DND-41 (cell line): ENCODE data around the gene SPACDR.

Experiments used
- ATAC-seq: fragments of 200-7000 bp; cut with Tn5 transposase; 3 replicates; pipeline ENCODE4 v1.9.1; 2021; ENCODE audit warnings: low read depth; ENCODE audit not compliant: insufficient read depth
- DNase-seq: peaks from one replicate; pipeline ENCODE4 v3.0.0-alpha.2; 2020
- H2AFZ ChIP-seq: 2 replicates; pipeline ENCODE4 v1.6.0; 2012; ENCODE audit warnings: low read depth, low read length
- H3K27ac ChIP-seq: 2 replicates; pipeline ENCODE4 v1.5.1; 2012; ENCODE audit warnings: low read length, inconsistent platforms
- H3K27me3 ChIP-seq: fragments of 200-600 bp; sonication (generic); 2 replicates; pipeline ENCODE4 v1.6.0; 2012; ENCODE audit warnings: low read length, mild to moderate bottlenecking, inconsistent platforms; ENCODE audit not compliant: insufficient read depth, poor library complexity
- H3K36me3 ChIP-seq: 2 replicates; pipeline ENCODE4 v1.5.1; 2012; ENCODE audit warnings: low read length, inconsistent platforms; ENCODE audit not compliant: insufficient read depth
- H3K4me1 ChIP-seq: 2 replicates; pipeline ENCODE4 v1.5.1; 2012; ENCODE audit warnings: mild to moderate bottlenecking, low read length; ENCODE audit not compliant: insufficient read depth
- H3K4me2 ChIP-seq: 2 replicates; pipeline ENCODE4 v1.6.0; 2012; ENCODE audit warnings: mild to moderate bottlenecking, moderate library complexity, low read length, inconsistent platforms; ENCODE audit not compliant: insufficient read depth
- H3K4me3 ChIP-seq, 2 experiments: fragments of 200-600 bp in 1 of 2; shearing (Covaris generic) in 1 of 2; 2 replicates each; pipeline ENCODE4 v1.5.1; 2012 to 2016; ENCODE audit warnings: inconsistent platforms in 2 of 2, low read length in 2 of 2, mild to moderate bottlenecking in 2 of 2, low read depth in 1 of 2, moderate library complexity in 1 of 2
- H3K79me2 ChIP-seq: 2 replicates; pipeline ENCODE4 v1.6.0; 2012; ENCODE audit warnings: low read length, inconsistent platforms; ENCODE audit not compliant: insufficient read depth
- H3K9ac ChIP-seq: 2 replicates; pipeline ENCODE4 v1.6.0; 2012; ENCODE audit warnings: low read depth, mild to moderate bottlenecking, inconsistent platforms, low read length, moderate library complexity
- H3K9me3 ChIP-seq: 2 replicates; pipeline ENCODE4 v1.5.1; 2012; ENCODE audit warnings: low read length, moderate library complexity, mild to moderate bottlenecking, inconsistent platforms; ENCODE audit not compliant: insufficient read depth, severe bottlenecking
- H4K20me1 ChIP-seq: 2 replicates; pipeline ENCODE4 v1.6.0; 2012; ENCODE audit warnings: low read length; ENCODE audit not compliant: insufficient read depth
- CTCF ChIP-seq: IDR thresholded peaks from 2 replicates; pipeline ENCODE4 v1.5.1; 2012; ENCODE audit warnings: borderline replicate concordance, low read length, moderate library complexity, mild to moderate bottlenecking; ENCODE audit not compliant: poor library complexity, severe bottlenecking; ENCODE audit errors: extremely low read depth
- EZH2 ChIP-seq: IDR thresholded peaks from 3 replicates; pipeline ENCODE4 v1.6.1; 2012; ENCODE audit warnings: borderline replicate concordance, low read depth, mild to moderate bottlenecking, moderate library complexity, low read length, inconsistent platforms; ENCODE audit not compliant: severe bottlenecking

SPACDR gene

GRCh38 chr7:100464210-100464660 lies at the start of gene SPACDR:
SPACDR (minus strand) TSS chr7:100464260; CDS start chr7:100464025, 235 bp downstream.
- H3K9me3 ChIP-seq = no peaks in the 10 kb centered on the region
- H3K4me2 ChIP-seq = no peak within 1 kb of the TSS
- no peak within 1 kb of the TSS for H2AFZ ChIP-seq
- H3K4me3 ChIP-seq = no peak within 1 kb of the TSS
- H3K27ac ChIP-seq = no peak within 1 kb of the TSS; the same call in 1 of the 2 replicates
- H3K27me3 ChIP-seq = no peaks in the 10 kb centered on the region
- H3K9ac ChIP-seq = no peak within 1 kb of the TSS
- H3K79me2 ChIP-seq = no peaks in the 10 kb centered on the region
- ATAC-seq = no peak
- peaks cover 15% of the 10 kb centered on the region for H4K20me1 ChIP-seq
- TF ChIP-seq EZH2 (no peak), CTCF (no peak)
- peaks cover 25% of the 10 kb centered on the region for H3K36me3 ChIP-seq
- H3K4me1 ChIP-seq = no peaks in the 10 kb centered on the region
- no peak for DNase-seq

- Histone ChIP-seq H2AFZ (no peak overlapping the region), H4K20me1 (no peaks in the 10 kb centered on the region), H3K27ac (no peak overlapping the region), H3K9me3 (no peaks in the 10 kb centered on the region), H3K4me1 (0 out of 2 replicates have a peak, but pooled peaks cover 6% of the 10 kb centered on the region), H3K27me3 (peaks cover 5% of the 10 kb centered on the region), H3K9ac (no peak overlapping the region), H3K4me2 (no peak overlapping the region), H3K4me3 (no peak overlapping the region), H3K36me3 (no peaks in the 10 kb centered on the region), H3K79me2 (no peaks in the 10 kb centered on the region)
- ATAC-seq (no peak), DNase-seq (no peak)
- TF ChIP-seq CTCF (no peak), EZH2 (no peak)
Observed at GRCh38 chr7:100513212-100513810, 49.3 kb upstream of the SPACDR start.

GRCh38 chr7:100510437-100511239 lies 46.6 kb upstream of the SPACDR start:
- H2AFZ ChIP-seq = no peak overlapping the region
- H3K27me3 ChIP-seq = peaks cover 5% of the 10 kb centered on the region
- H3K9ac ChIP-seq = no peak overlapping the region
- H3K36me3 ChIP-seq = no peaks in the 10 kb centered on the region
- H3K27ac ChIP-seq = no peak overlapping the region
- no peak overlapping the region for H3K4me2 ChIP-seq
- DNase-seq (no peak), ATAC-seq (no peak)
- no peak overlapping the region for H3K4me3 ChIP-seq
- TF ChIP-seq EZH2 (no peak), CTCF (no peak)
- H3K4me1 ChIP-seq = no peaks in the 10 kb centered on the region
- no peaks in the 10 kb centered on the region for H3K79me2 ChIP-seq
- no peaks in the 10 kb centered on the region for H4K20me1 ChIP-seq
- H3K9me3 ChIP-seq = no peaks in the 10 kb centered on the region
